ENCODE measurements around the gene PRDX3.

The PRDX3 gene

DNA sequence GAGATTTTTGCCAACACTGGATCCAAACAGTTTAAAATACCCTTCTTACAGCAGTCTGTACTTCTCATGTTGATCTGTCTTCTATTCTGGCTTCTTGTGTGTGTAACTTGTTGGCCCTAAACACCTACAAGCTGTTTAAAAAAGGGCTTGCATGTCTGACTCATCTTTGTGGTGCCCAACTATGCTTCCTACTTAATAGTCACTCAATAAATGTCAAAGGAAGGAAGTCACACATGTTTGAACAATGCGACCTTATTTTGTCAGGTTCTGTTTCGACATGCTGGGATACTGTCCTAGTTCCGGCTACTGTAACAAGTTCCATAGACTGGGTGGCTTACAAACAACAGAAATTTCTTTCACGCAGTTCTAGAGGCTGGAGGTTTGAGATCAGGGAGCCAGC is 19.3 kb upstream of the PRDX3 start:
- no peak for TF ChIP-seq CTCF (IDR thresholded peaks at IDR 0.05)
- Mint-ChIP-seq H3K36me3 (ENCODE audit: low read depth) (no peaks in the 10 kb centered on the region), H3K27me3 (ENCODE audit: low read depth, poor library complexity) (peaks cover 21% of the 10 kb centered on the region), H3K4me1 (peaks cover 11% of the 10 kb centered on the region), H3K9me3 (no peaks in the 10 kb centered on the region), H3K4me3 (no peak overlapping the region), H3K27ac (no peak overlapping the region)
- DNase-seq, result no peak

- H3K27ac Mint-ChIP-seq, result no peak overlapping the region
- H3K27me3 Mint-ChIP-seq (ENCODE audit: low read depth, poor library complexity), result peaks cover 16% of the 10 kb centered on the region
- DNase-seq, result no peak
- H3K4me3 Mint-ChIP-seq, result no peak overlapping the region
- H3K4me1 Mint-ChIP-seq, result peaks cover 16% of the 10 kb centered on the region
- H3K9me3 Mint-ChIP-seq, result no peaks in the 10 kb centered on the region
- H3K36me3 Mint-ChIP-seq (ENCODE audit: low read depth), result no peaks in the 10 kb centered on the region
- TF ChIP-seq CTCF (IDR thresholded peaks at IDR 0.05), result no peak
These were observed 13.3 kb upstream of the PRDX3 start for GRCh38 chr10:119191881-119192280.

DNA sequence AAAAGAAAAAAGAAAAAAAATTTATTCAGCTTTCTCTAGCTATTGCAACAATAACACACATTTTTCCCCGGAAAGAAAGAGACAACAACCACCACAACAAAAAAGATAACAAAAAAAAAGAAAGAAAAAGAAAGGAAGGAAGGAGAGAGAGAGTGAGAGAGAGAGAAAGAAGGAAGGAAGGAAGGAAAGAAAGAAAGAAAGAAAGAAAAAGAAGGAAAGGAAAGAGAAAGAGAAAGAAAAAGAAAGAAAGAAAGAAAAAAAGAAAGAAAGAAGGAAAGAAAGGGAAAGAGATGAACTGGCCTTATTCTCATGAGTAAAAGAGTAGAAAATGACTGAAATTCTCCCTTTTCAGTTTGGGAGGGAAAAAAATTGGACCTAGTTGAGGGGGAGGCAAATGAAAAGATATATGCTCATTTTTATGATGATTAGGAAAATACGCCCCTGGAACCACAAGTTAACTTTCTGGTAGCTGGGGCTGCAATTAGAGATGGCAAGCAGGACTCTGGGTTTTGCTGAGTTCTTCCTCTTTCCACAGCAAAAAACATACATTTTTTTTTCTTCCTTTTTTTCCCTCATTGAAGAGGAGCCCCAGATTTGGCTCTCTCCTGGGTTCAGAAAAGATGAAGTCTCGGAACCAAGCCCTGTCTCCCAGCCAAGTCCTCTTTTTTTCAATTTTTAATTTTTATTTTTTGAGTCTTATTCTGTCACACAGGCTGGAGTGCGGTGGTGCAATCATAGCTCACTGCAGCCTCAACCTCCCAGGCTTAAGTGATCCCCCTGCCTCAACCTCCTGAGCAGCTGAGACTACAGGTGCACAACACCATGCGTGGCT is 12.6 kb upstream of the PRDX3 start:
- Mint-ChIP-seq H3K9me3 (no peaks in the 10 kb centered on the region), H3K27ac (no peak overlapping the region), H3K4me3 (no peak overlapping the region), H3K36me3 (ENCODE audit: low read depth) (no peaks in the 10 kb centered on the region), H3K4me1 (peaks cover 16% of the 10 kb centered on the region), H3K27me3 (ENCODE audit: low read depth, poor library complexity) (peaks cover 16% of the 10 kb centered on the region)
- no peak for DNase-seq
- no peak for TF ChIP-seq CTCF (IDR thresholded peaks at IDR 0.05)

GRCh38 chr10:119190353-119190752 is 11.7 kb upstream of the PRDX3 start:
- no peak for TF ChIP-seq CTCF (IDR thresholded peaks at IDR 0.05)
- no peak for DNase-seq
- Mint-ChIP-seq H3K9me3 (no peaks in the 10 kb centered on the region), H3K27me3 (ENCODE audit: low read depth, poor library complexity) (peaks cover 16% of the 10 kb centered on the region), H3K4me3 (no peak overlapping the region), H3K36me3 (ENCODE audit: low read depth) (no peaks in the 10 kb centered on the region), H3K27ac (no peak overlapping the region), H3K4me1 (peaks cover 16% of the 10 kb centered on the region)

- no peak overlapping the region for H3K4me3 Mint-ChIP-seq
- TF ChIP-seq CTCF (IDR thresholded peaks at IDR 0.05), result no peak
- peak overlapping the region; percentile 68 for H3K27ac Mint-ChIP-seq
- no peaks in the 10 kb centered on the region for H3K36me3 Mint-ChIP-seq (ENCODE audit: low read depth)
- peaks cover under 1% of the 10 kb centered on the region for H3K9me3 Mint-ChIP-seq
- DNase-seq, result no peak
- peaks cover 18% of the 10 kb centered on the region for H3K27me3 Mint-ChIP-seq (ENCODE audit: low read depth, poor library complexity)
- peaks cover 16% of the 10 kb centered on the region for H3K4me1 Mint-ChIP-seq
These were observed 11.2 kb upstream of the PRDX3 start for GRCh38 chr10:119189811-119190282.
